ENCODE data around the gene CLDN7.
A peak's percentile ranks its signal among the peaks of the same experiment; 100 is the strongest.

Gene CLDN7

DNA sequence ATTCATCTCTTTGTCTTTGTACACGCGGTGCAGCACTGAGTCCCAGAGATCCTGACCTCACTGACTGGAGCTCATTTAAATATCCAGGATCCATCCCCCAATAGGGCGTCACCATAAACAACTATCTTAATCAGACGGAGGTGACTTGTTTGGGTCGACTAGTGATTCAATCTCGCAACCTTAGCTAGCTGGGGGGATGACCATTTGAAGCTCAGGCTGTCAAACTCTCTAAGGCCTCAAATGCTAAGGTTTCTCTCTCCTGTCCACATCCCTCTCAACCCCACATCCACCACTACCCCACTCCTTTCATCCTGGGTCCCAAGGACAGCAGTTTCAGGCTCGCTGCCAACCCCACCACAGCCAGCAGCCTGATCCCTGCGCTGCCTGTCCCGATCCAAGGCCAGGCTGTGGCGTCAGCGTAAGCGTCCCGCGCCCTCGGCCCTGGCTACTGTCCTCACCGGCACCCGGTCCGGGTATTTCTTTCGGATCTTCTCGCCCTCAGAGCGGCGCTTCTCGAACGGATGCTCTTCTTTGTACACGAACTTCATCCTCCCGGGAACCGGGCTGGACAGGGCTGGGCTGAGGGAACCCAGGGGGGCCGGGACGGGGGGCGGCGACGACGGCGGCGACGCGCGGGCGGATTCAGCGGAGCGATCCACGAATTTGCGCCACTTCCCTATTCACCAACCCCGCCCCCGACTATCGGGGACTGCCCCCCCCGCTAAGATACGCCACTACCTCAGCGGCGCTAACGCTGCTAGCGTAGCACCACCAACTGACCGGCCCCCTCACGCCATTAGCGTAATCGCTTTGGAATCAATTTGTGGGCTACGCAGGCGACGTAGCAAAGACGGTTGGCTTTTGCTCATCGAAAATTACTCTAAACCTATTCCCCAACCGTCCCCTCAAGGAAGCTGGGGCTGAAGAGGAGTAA is 20.2 kb downstream of the CLDN7 start, which contains the start of gene GABARAP:
TSS of gene GABARAP (minus strand) at position 667 of the 934 bp plus-strand sequence. CDS start at position 548, 119 bp downstream.
- in situ Hi-C loops (cut with HindIII; ENCODE audit: low pct_ligation_motif_present, low pct_unique_long_range_greater_than_20kb, low sequenced_read_pairs) = no loop called here
- DNase-seq = peak; percentile 91

DNA sequence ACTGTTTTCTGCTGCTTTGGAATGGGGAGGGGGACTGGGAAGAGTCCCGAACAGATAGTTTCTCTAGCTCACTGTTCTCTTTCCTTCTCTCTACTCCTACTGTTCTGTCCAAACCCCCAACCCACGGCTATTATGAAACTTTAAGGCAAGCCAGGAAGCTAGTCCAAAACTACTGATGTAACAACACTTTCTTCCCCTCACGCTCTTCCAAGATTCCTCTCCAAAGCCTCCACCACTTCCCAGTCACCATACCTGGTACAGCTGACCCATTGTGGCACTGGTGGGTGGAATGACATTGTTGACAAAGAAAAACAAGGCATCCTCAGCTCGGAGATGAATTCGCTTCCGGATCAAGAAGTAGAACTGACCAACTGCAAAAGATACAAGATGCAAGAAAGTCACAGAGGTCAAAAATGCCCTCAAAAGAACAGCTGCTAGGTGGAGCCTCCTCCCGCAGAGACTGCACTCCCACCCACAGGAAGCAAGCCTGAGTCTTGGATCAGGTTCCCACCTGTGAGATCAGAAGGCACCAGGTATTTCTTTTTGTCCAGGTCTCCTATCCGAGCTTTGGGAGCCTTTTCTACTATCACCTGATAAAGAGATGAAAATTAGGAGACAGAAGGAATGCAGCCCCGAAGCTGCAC is 21.1 kb downstream of the CLDN7 start:
- in situ Hi-C loops (cut with HindIII; ENCODE audit: low pct_ligation_motif_present, low pct_unique_long_range_greater_than_20kb, low sequenced_read_pairs) = no loop called here
- no peak for DNase-seq

DNA sequence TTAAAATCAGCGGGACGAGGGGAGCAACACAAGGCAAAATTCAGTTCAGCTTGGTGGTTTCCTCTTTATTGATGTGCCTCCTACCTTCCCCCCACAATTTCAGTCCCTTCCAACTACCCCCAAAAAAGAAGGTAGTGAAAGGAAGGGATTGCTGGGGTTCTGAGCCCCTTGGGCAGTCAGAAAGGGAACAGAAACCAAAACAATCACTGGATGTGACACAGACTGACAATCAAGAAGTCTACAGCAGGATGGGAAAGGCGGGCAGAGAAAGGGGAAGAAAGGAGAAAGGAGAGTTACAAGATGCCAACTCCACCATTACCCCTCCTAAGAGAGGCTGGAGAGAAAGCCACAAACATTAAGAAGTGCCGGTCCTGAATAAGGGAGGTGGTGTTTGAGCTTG is 21.9 kb downstream of the CLDN7 start:
- in situ Hi-C loops (cut with HindIII; ENCODE audit: low pct_ligation_motif_present, low pct_unique_long_range_greater_than_20kb, low sequenced_read_pairs) = no loop called here
- DNase-seq = no peak

DNA sequence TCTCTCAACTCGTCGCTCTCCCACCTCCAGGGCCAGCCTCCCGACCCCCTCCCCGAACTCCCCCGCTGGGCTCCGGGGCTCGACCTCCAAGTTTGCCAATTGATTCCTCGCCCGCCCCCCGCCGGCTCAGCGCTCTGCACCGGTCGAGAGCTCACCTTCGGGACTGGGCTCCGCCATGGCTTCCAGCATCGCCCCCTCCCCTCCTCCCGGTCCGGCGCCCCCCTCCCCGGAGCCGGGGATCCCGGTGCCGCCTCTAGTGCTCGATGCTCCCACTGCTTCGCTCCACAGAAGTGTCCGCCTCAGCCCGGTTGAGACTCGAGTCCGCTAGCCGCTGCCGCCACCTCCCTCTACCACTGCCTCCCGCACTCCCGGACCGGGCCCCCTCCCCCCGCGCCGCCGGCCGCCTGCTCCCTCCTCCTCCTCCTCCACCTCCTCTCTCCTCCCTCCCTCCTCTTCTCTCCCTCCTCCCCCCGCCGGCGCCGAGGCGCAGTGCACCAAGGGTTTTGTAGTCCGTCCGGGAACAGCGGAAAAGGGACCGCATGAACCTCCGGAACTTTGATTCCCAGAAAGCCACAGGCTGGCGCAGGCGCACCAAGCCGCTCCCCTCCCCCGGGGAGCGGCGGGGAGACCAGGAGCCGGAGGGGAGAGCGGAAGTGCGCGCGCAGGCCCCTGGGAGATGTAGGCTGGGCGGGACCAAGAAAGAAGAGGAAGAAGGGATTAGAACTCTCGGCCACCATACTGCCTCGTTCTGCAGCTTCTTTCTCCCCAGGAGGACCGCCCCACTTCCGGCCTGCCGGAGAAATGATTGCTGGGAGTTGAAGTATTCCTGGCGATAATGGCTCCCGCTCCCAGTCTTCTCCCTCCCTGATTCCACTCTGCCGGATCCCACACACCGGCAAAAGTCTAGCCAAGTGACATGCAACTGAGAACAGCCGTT is 22.9 kb downstream of the CLDN7 start, which contains the start of gene PHF23:
TSS of gene PHF23 (minus strand) at position 367 of the 937 bp plus-strand sequence. CDS start at position 189, 178 bp downstream.
- peak; percentile 99 for DNase-seq
- in situ Hi-C loops (cut with HindIII; ENCODE audit: low pct_ligation_motif_present, low pct_unique_long_range_greater_than_20kb, low sequenced_read_pairs) = no loop called here

DNA sequence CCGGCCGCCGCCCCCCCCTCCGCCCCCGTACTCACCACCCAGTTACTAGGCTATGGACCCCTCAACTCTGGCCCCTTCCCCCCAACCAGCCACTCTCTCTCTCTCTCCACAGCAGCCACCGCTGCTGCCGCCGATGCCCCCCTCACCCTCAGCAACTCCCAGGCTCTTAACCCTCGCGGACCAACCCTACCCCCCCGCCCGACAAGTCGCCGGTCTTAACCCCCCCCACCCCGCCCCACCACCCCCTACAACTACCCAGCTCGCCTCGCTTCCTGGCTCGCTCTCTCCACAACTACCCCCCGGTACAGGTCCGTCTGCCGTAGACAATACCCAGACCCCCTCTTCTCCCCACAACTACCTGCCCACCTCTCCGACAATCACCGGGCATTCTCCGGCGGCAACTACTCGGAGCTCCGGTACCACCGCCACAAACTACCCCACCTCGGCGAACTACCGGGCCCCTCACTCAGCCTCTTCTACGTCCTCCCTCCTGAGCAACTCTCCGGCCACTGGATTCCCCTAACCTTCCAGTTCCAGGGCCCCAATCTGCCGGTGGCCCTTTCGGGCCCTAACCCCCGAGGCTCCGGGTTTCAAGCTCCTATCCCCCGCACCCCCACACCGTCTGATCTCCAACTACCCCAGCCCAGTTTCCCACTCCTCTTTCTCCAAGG is 23.7 kb downstream of the CLDN7 start:
- in situ Hi-C loops (cut with HindIII; ENCODE audit: low pct_ligation_motif_present, low pct_unique_long_range_greater_than_20kb, low sequenced_read_pairs) = no loop called here
- peak; percentile 48 for DNase-seq

DNA sequence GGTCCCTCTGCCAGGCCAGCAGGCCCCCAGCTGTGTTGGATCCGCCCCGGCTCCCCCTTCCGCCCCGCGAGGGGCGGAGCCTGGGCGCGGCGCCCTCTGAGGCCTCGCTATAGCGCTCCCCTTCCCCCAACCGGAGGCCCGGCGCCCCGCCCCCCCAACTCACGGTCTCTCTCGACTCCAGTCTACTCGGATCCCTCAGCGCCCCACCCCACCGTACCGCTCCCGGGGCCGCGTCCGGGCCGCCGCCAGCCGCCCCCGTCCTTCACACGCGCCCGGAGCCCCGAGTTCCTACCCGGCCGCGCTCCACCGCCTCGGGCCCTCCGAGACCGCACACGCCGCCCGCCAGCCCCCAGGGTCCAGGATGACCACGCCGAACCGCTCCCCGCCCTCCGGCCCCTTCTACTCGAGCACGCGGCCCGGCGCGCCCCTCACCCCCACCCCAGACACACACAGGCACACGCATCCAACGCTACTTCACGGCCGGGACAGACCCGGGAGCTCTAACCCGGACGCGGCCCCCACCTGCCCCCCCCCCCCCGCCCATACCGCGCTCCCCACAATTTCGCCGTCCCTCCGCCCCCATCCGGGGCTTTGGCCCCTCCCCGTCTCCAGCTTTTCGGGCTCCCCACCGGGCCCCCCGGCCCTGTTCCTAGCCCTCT is 24.4 kb downstream of the CLDN7 start:
- in situ Hi-C loops (cut with HindIII; ENCODE audit: low pct_ligation_motif_present, low pct_unique_long_range_greater_than_20kb, low sequenced_read_pairs) = no loop called here
- DNase-seq = peak; percentile 77

DNA sequence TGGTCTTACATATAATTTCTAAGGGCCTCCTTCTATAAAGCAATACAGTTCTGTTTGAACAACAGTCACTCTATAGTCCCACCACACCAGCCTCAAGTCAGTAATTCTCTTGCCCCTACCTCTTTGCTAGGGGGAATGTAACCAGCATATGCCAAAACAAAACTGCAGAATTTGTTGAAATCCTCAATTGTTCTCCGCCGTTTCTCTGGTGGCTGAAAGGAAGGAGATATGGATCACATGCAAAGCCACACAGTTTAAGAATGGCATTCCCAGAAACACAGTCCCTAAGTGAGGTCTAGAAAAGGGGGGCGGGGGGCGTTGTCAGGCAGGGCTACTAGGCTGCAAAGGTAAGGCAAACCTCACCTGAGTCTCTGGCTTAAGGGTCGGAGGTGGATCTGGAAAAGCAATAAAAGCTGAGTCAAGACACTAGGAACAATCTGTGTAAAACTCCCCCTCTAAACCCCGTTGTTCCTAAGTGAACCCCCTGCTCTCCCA is 25.0 kb downstream of the CLDN7 start:
- in situ Hi-C loops (cut with HindIII; ENCODE audit: low pct_ligation_motif_present, low pct_unique_long_range_greater_than_20kb, low sequenced_read_pairs) = no loop called here

DNA sequence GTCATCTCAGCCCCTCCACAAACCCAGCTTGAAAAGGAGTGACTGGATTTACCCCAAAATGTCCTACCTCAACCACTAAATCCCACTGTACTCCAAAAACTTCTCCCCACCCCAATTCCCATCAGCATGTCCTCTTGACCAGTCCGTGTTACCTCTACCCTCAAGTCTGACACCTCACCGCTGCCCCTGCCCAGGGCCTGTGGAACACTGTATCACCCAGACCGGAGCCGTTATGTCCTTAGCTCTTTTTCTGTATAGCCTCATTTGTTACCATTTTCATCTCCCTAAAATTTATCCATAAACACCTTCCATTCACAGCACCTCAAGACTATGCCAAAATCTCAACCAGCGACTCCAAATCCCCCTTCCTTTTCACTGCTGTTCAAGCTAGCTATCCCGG is 25.5 kb downstream of the CLDN7 start:
- in situ Hi-C loops (cut with HindIII; ENCODE audit: low pct_ligation_motif_present, low pct_unique_long_range_greater_than_20kb, low sequenced_read_pairs) = no loop called here
- DNase-seq = no peak

More for the DNA sequence above, 25.0 kb downstream of the CLDN7 start:
- no peak for DNase-seq

DNA sequence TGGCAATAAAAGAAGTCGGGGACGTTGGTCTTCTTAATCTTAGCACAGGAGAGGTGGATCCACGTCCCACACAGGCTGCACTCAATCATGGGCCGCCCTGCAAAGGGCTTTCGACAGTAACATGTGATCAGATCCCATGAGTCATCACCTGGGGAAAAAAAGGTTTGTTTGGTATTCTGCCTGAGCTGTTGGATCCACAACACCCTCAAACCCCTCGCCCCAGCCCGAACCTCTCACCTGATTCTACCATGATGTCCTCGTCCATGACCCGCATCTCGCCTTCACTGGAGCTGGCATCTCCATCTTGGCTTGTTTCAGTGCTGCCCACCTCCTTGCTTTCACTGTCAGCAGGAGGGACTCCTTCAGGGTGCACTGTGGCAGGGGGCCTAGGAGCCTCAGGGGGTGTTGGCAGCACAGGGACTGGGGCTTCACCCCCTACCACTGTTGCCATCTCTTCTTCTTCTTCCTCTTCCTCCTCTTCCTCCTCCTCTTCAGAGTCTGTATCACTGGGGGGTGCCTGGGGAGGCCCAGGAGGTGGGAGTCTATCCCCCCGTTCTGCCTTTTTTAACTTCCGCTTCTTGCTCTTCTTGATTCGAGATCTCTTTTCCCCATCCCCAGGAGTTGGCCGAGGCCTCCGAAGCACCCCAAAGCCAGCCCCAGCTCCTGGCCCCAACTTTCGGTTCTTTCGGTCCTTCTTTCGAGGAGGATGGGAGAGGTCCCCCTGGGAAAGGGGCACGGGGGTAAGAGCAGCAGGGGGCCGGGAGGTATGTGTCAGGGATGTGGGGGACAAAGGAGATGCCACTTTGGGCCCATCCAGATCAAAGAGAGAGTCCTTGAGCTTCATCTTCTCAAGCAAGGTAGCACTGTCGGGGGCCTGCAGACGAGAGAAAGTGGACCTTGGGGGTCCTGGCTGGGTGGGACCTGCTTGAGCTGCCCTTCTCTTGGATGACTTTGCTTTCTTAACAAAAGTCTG is 26.3 kb downstream of the CLDN7 start:
- in situ Hi-C loops (cut with HindIII; ENCODE audit: low pct_ligation_motif_present, low pct_unique_long_range_greater_than_20kb, low sequenced_read_pairs) = no loop called here

DNA sequence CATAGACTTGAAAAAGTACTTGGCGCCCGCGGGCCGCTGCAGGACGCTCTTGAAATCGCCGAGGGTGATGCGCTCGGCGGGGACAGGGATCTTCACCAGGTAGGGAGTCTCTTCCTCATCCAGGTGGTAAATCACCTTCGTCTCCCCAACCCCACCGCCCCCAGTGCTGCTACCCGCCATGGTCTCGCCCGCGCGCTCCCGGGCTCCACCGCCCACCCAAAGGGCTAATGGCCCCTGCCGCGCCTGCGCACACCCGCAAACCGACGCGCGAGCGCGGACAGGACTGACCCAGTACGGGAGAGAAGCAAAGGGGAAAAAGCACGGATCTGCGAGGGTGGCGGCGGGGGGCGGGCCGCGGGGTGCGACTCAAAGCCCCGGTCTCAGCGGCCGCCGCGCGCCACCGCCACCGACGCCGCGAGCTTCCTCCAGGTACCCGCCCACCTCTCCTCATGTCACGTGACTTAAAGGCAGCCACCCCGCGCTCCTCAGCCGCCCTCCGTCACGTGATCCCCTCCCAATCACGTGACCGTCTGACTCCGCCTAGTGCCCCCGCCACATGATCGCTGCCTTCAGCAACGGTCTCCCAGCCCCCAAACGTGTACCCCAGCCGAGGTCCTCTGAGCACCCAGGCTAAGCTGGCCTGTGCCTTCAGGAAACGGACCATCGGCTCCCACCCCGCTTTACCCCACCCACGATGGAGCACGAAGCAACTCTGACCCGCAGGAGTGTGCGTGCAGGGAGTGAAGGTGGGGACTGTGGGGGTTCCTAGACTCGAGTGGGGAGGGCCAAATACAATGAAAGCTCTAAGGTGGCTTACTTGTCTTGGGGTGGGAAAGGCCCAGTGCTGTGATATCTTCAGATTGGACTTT is 28.0 kb downstream of the CLDN7 start, which contains the start of gene DVL2:
TSS of gene DVL2 (minus strand) at position 435 of the 869 bp plus-strand sequence. CDS start at position 180, 255 bp downstream.
- in situ Hi-C loops (cut with HindIII; ENCODE audit: low pct_ligation_motif_present, low pct_unique_long_range_greater_than_20kb, low sequenced_read_pairs) = no loop called here
- DNase-seq = peak; percentile 96

More for the DNA sequence above, 26.3 kb downstream of the CLDN7 start:
- peak; percentile 41 for DNase-seq

DNA sequence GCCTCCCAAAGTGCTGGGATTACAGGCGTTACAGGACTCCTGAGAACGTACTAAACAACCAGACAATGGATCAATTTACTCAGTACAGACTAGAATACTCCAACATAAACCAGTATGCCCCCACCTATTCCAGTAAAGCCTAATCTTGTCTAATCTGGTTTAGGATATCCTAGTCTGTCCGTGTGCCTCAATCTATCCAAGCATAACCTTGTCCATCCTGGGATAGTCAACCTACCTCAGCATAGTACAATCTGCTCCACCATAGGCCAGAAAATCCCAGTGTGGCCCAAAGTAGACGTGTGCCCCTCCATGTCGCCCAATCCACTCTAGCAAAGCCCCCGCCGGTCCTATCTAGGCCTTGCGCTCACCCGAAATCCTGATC is 28.6 kb downstream of the CLDN7 start:
- DNase-seq = no peak
- in situ Hi-C loops (cut with HindIII; ENCODE audit: low pct_ligation_motif_present, low pct_unique_long_range_greater_than_20kb, low sequenced_read_pairs) = no loop called here

DNA sequence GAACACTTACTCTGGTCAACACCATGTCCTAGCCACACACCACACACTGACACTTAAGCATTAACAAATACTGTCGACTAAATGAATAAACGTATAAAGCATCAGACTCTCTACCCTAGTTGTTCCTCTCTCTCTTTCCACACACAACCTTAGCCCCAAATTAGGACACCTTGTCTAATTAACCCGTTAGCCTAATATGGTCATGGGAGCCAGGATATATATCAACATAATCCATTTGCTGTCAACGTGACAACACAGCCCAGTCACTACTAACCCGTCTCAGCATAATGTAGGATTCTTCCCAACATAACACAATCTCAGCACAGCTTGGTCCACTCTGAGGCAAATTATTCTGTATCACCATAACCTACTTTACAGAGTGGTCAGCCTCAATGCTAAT is 30.2 kb downstream of the CLDN7 start:
- in situ Hi-C loops (cut with HindIII; ENCODE audit: low pct_ligation_motif_present, low pct_unique_long_range_greater_than_20kb, low sequenced_read_pairs) = no loop called here
- DNase-seq = no peak

DNA sequence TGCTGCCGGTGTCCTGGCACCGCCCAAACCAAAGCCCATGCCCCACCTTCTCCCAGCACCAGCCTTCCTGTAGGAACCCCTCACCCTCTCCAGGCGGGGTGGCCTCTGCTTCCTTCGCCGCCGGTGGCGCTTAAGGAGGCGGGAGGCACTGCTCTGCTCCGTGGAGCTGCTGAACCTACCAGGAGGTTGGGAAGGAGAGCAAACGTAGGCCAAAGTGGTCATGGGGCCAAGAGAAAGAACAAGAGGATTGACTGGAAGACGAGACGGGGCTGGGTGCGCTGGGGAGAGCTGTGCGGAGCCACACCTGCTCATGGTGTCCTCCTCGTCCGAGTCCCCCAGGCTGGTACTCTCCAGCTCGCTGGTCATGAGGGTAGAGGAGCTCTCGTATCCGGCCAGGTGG is 32.8 kb downstream of the CLDN7 start:
- no peak for DNase-seq
- in situ Hi-C loops (cut with HindIII; ENCODE audit: low pct_ligation_motif_present, low pct_unique_long_range_greater_than_20kb, low sequenced_read_pairs) = no loop called here

DNA sequence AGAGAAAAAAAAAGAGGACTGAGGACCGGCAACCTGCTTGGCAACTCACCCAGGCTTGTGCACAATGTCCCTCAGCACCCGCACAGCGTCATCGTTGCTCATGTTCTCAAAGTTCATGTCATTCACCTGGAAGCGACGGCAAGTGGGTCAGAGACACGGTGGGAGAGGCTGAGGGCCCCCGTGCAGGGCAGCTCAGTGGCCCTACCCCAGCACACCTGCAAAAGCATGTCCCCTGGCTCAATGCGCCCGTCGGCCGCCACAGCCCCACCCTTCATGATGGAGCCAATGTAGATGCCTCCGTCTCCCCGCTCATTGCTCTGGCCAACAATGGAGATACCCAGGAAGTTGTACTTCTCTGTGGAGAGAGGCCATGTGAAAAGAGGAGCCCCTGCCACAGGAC is 33.4 kb downstream of the CLDN7 start:
- DNase-seq = no peak
- in situ Hi-C loops (cut with HindIII; ENCODE audit: low pct_ligation_motif_present, low pct_unique_long_range_greater_than_20kb, low sequenced_read_pairs) = no loop called here
